Measurements from ENCODE around the gene ANKMY1.

Gene ANKMY1, protein sequence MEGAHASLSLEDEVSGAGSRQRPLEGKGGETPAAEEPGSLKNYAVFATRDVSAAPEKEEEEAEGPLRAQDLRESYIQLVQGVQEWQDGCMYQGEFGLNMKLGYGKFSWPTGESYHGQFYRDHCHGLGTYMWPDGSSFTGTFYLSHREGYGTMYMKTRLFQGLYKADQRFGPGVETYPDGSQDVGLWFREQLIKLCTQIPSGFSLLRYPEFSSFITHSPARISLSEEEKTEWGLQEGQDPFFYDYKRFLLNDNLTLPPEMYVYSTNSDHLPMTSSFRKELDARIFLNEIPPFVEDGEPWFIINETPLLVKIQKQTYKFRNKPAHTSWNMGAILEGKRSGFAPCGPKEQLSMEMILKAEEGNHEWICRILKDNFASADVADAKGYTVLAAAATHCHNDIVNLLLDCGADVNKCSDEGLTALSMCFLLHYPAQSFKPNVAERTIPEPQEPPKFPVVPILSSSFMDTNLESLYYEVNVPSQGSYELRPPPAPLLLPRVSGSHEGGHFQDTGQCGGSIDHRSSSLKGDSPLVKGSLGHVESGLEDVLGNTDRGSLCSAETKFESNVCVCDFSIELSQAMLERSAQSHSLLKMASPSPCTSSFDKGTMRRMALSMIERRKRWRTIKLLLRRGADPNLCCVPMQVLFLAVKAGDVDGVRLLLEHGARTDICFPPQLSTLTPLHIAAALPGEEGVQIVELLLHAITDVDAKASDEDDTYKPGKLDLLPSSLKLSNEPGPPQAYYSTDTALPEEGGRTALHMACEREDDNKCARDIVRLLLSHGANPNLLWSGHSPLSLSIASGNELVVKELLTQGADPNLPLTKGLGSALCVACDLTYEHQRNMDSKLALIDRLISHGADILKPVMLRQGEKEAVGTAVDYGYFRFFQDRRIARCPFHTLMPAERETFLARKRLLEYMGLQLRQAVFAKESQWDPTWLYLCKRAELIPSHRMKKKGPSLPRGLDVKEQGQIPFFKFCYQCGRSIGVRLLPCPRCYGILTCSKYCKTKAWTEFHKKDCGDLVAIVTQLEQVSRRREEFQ

DNA sequence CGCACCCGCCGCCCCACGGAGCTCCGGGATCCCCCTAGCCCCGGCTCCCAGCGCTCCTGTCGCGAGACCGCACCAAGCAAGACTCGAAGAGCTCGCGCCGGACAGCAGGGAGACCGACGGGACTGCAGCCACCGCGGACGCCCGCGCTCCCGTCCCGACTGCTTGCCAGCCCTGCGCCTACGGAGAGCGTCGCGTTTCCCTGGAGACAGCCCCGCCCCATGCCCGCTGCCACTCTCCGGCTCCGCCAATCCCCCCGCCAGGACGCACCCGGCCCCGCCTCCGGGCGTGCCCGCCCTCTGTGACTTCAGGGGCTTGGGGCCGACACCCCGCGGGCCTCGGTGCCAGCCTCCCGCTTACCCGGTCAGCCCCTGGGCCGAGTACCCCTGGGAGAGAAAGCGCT, at the start of gene ANKMY1:
ANKMY1 (minus strand) TSS at position 181 of the 400 bp plus-strand sequence. CDS start 653 bp downstream, outside the sequence.
- Mint-ChIP-seq H3K9me3 (no peaks in the 10 kb centered on the region), H3K4me3 (peak within 1 kb of the TSS; percentile 92), H3K36me3 (peaks cover 10% of the 10 kb centered on the region), H3K27me3 (no peaks in the 10 kb centered on the region), H3K27ac (peak within 1 kb of the TSS; percentile 36), H3K4me1 (peaks cover 52% of the 10 kb centered on the region)

DNA sequence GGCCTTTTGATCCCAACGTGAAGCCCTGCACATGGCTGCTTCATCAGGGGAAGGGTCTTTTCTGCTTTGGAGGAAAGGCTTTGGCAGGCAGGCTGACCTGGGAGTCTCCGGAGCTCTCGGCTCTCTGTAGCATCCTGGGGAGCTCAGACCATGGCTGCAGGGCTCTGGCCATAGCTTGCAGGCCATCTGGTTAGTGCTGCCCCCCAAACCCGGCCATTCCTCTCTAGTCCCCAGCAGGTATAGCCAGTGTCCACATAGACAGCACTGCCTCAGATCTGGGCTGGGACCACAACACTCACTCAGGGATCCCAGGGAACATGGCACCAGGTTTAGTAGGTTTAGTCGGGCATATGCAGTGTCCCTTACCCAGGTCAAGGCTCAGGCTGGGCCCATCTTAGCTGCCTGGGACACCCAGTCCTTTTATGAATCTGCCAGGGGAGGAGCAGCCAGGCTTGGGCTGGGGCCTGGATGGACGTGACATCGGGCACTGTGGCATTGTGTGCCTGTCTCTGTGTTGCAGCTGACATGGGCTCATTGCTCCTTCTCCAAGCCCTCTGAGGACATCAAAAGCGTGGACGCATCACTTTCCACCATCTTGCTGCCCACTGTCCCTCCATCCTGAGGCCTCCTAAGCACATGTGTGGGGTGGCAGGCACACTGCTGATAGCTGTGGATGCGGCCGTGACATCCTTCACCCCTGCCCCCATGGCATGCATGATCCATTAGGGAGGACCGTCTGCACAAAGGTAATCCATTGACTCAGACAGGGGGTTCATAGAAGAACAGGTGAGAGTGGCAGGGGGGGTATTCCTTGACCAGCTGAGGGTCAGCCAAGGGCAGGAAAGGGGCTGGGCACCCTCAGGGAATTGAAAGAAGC, 48.3 kb upstream of the ANKMY1 start:
- Mint-ChIP-seq H3K9me3 (no peaks in the 10 kb centered on the region), H3K27me3 (no peaks in the 10 kb centered on the region), H3K4me3 (no peak overlapping the region), H3K36me3 (no peaks in the 10 kb centered on the region), H3K27ac (no peak overlapping the region), H3K4me1 (no peaks in the 10 kb centered on the region)

DNA sequence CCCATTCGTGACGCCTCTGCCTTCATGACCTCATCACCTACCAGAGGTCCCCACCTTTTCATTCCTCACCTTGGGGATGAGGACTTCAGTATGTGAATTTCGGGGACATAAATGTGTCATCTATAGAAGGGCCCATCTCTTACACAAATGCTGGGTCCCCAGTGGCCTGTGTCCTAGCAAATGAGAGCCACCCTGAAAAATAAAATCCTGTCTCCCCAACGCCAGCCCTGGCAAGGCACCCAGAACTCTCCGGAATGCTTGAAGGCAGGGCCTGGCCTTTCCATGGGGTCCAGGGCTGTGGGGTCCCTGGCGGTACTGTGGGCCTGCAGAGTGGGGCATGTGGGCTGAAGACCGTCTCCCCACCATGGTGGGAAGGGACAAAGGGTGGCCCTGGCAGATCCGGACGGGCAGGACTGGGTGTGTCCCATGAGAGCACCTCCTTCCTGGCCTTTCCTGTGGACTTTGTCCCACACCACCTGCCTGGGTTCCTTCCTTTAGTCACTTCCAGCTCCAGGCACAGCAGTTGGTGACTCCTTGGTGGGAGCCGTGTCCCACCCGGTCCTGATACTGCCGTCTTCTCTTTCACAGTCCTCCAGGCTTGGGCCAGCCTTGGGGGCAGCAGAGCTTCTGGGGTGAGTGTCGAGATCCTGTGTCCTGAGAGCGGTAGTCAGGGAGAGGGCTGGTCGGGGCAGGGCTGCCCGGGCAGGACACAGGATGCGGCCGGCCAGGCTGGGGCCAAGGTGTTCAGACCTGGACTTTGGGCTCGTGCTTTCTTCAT, 47.3 kb upstream of the ANKMY1 start:
- Mint-ChIP-seq H3K4me3 (no peak overlapping the region), H3K27me3 (no peaks in the 10 kb centered on the region), H3K36me3 (no peaks in the 10 kb centered on the region), H3K9me3 (no peaks in the 10 kb centered on the region), H3K4me1 (no peaks in the 10 kb centered on the region), H3K27ac (no peak overlapping the region)

DNA sequence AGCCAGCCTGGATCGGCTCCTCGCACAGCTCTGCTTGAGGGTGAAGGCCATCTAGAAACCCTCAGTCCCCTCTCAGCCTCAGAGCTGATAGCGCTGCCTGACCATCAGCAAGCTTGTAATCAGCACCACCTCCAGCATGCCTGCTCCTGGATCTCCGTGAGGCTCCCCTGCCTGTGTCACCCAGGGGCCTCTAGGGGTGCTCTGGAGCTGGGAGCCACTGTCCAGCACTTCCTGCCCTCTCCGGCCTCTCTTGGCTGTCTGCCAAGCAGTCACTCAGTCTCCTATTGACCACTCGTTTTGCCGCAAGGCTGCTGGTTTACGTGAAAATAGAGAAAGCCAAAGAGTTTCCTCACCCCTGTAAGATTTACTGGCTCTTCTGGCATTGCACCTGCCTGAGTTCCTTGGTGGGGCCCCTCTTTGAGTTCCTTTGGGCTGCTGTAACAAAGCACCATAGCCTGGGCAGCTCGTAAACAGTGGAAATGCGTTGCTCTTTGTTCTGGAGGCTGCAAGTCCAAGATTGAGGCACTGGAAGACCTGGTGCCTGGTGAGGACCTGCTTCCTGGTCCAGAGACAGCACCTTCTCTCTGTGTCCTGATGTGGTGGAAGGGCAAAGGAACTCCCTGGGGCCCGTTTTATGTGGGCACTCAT, 46.6 kb upstream of the ANKMY1 start:
- Mint-ChIP-seq H3K36me3 (no peaks in the 10 kb centered on the region), H3K9me3 (no peaks in the 10 kb centered on the region), H3K4me1 (no peaks in the 10 kb centered on the region), H3K27me3 (no peaks in the 10 kb centered on the region), H3K4me3 (no peak overlapping the region), H3K27ac (no peak overlapping the region)

DNA sequence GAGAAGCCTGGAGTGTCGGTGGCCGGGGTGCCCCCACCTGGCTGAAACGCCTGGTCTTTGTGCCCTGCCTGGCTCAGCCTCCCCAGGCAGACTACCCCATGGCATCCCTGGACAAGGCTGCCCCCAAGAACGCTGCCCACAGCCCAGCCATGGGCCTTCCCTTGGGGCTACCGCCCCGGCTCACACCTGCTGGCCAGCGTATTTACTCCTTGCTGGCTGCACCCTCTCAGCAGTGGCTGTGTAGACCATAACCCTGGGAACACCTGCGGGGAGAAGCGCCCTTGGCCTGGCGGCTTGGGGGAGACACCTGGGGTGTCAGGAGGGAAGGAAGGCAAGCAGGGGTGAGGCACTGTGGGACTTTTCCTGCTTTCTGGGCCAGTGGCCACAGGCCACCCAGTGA, 46.1 kb upstream of the ANKMY1 start:
- no peaks in the 10 kb centered on the region for H3K4me1 Mint-ChIP-seq
- no peaks in the 10 kb centered on the region for H3K27me3 Mint-ChIP-seq
- no peaks in the 10 kb centered on the region for H3K9me3 Mint-ChIP-seq
- H3K27ac Mint-ChIP-seq: no peak overlapping the region
- H3K36me3 Mint-ChIP-seq: no peaks in the 10 kb centered on the region
- H3K4me3 Mint-ChIP-seq: no peak overlapping the region

DNA sequence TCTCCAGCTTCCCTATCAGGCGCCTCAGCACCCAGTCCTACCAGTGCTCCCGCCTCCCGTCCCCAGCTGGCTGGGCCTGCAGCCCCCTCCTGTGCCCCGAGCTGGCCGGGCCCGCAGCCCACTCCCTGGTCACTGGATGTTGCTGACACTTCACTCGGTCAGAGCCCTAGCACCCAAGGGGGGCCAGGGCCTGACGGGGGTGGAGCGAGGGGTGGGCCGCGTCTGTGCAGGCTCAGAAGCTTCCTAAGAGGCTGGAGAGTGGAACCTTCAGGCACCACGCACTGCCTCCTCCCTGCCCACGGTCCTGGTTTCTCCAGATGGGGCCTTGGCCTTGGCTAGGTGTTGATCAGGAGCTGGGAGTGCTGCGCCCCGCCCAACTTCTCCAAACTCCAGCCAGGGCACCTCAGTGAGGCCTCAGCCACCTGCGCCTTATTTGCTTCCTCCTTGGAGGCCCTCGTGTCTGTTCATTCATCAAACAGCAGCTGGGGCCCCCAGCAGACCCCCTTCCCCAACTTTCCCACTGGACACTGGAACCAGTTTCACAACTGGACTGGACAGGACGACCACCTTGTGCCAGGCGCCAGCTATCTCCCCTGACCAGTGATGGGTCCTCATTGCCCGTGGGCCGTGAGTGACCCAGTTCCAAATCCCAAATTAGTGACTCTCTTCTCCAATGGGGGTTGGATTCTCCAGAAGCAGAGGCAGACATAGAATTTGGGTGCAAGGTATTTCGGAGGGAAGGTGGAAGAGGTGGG, 45.5 kb upstream of the ANKMY1 start:
- Mint-ChIP-seq H3K27me3 (no peaks in the 10 kb centered on the region), H3K27ac (no peak overlapping the region), H3K4me1 (no peaks in the 10 kb centered on the region), H3K4me3 (no peak overlapping the region), H3K9me3 (no peaks in the 10 kb centered on the region), H3K36me3 (no peaks in the 10 kb centered on the region)

DNA sequence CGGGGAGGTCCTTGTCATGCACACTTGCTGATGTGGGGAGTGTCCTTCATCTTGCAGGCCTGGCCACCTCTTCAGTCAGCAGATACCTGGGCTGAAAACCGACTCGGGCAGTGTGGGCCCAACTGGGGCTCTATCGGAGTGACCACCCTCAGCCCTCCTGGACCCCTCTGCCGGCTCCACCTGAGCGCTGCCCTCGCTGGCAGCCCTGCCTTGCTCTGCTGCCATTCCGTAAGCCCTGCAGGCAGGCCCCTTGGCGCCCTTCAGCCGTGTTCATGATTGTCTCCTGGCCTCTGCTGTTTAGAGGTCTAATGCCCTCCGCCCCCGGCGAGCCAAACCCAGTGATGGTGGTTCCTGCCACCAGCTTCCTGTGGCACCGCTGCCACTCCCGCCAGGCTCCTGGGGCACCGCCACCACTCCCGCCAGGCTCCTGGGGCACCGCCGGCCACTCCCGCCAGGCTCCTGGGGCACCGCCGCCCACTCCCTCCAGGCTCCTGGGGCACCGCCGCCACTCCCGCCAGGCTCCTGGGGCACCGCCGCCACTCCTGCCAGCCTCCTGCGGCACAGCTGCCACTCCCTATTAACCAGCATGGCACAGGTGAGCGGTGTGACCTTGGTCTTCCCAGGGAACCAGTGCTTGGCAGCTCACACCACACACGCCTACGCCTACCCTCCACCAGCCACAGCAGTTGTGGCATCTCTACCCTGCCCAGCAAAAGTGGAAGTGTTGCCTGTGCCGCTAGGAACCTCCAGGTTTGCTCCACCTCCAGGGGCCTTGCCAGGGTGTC, 44.7 kb upstream of the ANKMY1 start:
- Mint-ChIP-seq H3K27me3 (no peaks in the 10 kb centered on the region), H3K36me3 (no peaks in the 10 kb centered on the region), H3K4me1 (no peaks in the 10 kb centered on the region), H3K27ac (no peak overlapping the region), H3K4me3 (no peak overlapping the region), H3K9me3 (no peaks in the 10 kb centered on the region)

DNA sequence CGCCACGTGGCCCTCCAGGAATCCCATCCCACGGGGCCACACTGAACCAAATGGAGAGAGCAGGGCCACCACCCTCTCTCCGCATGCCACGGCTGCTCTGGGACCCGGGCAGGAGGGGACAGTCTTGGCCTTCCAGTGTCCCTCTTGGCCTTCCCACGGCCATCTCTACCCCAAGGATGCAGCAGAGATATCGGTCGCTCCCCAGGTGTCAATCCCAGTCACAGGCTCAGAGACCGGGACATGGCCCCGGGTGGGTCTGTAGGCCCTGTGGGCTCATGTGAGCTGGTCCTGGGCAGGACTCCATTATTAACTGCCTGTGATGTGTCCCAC, 44.0 kb upstream of the ANKMY1 start:
- Mint-ChIP-seq H3K27ac (no peak overlapping the region), H3K9me3 (no peaks in the 10 kb centered on the region), H3K4me3 (no peak overlapping the region), H3K4me1 (no peaks in the 10 kb centered on the region), H3K27me3 (no peaks in the 10 kb centered on the region), H3K36me3 (no peaks in the 10 kb centered on the region)

DNA sequence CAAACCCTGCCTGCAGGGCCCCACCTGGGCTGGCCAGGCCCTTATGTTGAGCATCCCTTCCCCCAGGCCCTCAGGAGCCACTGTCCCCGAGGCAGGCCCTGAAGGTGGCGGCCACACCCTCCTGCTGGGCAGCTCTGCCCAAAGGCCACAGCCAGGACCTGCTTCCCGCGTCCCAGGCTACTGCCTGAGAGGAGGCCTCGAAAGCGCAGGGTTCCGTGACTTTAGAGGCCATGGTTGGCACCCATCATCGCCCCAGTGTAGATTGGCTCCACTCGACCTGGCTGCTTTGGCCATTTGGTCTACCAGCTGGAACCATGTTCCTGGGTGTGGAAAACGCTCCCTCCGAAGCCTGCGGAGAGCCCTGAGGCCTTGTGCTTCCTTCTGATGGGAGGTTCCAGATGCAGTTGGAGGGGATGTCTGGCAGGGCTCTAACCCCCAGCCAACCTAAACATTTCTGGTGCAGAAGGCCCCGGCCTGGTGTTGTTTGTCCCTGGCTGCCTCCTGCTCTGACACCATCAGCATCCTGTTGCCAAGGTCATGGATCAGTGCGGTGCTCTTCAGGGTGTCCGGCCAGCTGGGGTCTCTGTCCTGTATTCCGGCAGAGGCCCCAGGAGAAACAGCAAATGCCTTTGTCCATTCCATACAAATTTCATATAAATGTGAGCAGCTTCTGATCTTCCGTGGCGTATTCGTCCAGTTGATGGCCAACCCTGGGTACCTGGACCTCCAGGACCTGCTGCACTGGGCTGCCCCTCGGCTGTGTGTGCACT, 43.5 kb upstream of the ANKMY1 start:
- Mint-ChIP-seq H3K4me3 (no peak overlapping the region), H3K27ac (no peak overlapping the region), H3K27me3 (no peaks in the 10 kb centered on the region), H3K9me3 (no peaks in the 10 kb centered on the region), H3K36me3 (no peaks in the 10 kb centered on the region), H3K4me1 (no peaks in the 10 kb centered on the region)

DNA sequence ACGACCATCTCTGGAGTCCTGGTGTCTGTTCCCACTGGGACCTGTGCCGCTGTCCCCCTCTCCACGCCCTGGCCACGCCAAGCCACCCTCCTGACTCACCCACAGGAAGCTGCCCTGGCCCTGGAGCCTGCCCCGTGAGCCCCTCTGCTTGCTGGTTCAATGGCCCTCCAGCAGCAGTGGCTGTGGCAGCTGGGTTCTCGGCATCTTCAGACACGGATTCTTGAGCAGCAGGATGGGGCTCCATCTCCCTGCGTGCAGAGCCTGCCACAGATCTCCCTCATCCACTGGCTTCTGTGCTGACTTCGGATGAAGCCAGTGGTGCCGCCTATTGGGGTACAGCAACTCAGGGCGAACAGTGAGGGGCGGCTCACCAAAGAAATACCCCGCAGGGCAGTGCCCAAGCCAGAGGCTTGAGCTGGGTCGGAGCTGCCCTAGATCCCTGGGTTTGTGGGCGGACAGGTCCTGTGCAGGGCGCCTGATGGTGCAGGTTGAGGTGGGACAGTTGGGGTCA, 42.7 kb upstream of the ANKMY1 start:
- Mint-ChIP-seq H3K27ac (no peak overlapping the region), H3K9me3 (no peaks in the 10 kb centered on the region), H3K4me3 (no peak overlapping the region), H3K4me1 (no peaks in the 10 kb centered on the region), H3K27me3 (no peaks in the 10 kb centered on the region), H3K36me3 (no peaks in the 10 kb centered on the region)

DNA sequence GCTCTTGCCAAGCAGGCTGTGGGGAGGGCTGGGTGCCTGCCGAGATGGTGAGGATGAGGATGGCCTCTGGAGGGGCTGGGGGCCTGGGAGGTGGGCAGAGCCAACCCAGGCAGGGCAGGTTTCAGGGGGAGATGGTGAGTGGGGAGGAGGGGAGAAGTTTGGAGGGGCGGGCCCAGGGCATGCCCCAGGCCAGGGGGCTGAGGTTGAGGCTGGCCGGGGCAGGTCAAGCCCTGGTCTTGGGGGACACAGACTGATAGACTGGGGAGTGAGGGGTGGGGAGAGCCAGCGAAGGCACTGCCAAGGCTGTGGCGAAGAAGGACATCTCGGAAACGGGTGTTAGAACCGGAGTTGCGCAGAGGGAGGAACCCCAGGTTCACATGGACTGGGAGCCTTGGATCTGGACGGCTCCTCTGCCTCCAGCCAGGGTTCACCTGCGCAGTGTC, 41.4 kb upstream of the ANKMY1 start:
- no peak overlapping the region for H3K27ac Mint-ChIP-seq
- H3K36me3 Mint-ChIP-seq: no peaks in the 10 kb centered on the region
- H3K4me3 Mint-ChIP-seq: no peak overlapping the region
- H3K9me3 Mint-ChIP-seq: no peaks in the 10 kb centered on the region
- no peaks in the 10 kb centered on the region for H3K4me1 Mint-ChIP-seq
- H3K27me3 Mint-ChIP-seq: no peaks in the 10 kb centered on the region

DNA sequence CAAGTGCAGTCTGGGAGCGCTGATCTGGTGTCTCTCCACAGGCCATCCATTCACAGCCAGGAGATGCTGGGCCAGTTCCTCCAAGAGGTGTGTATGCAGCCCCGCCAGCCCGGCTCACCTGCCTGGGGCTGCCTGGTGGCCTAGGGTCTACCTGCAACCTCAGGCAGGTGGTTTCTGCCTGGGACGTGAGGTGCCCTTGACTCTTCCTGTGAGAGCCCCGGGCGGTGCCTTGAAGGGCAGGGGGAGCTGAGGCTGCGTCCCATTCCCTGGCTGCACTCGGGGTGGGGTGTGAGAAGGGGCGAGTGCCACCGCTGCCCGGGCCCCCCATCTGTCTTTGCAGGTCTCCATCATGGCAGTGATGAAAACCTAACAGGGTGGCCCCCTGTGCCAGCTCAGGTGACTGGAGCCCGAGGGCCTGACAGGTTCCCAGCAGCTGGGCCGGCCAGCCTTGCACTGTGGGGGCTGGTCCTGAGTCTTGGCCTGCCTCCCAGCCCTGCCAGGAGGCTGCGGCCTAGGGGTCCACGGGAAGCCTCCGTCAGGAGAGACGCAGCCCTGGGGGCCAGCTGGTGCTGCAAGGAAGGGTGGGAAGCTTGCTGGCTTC, 40.6 kb upstream of the ANKMY1 start:
- Mint-ChIP-seq H3K27ac (no peak overlapping the region), H3K36me3 (no peaks in the 10 kb centered on the region), H3K4me3 (no peak overlapping the region), H3K4me1 (no peaks in the 10 kb centered on the region), H3K9me3 (no peaks in the 10 kb centered on the region), H3K27me3 (no peaks in the 10 kb centered on the region)
